ENCODE measurements around the gene AQR.

The AQR gene

DNA sequence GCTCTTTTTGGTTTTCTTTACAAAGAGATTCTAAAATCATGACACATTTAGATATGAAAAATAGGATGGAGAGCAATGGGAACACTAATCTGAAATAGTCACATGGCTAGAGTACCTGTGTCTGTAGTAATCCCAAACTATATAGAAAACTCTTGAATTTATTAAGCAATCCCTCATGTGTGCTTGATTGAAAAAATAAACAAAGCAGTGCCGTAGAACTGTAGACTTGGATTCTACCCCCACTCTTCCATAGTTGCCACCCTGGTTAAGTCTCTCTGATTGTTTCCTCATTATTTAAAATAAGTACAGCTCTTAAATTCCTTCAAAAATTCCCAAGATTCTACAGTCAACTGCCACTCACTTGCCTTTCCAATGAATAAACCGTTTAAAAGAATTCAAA, 115.3 kb downstream of the AQR start:
- no peaks in the 10 kb centered on the region for H3K9me3 ChIP-seq (ENCODE audit: control insufficient read depth, low read length)
- no peak overlapping the region for H4K91ac ChIP-seq (ENCODE audit: low read length)
- H2AK5ac ChIP-seq (ENCODE audit: low read length, severe bottlenecking), result no peak overlapping the region
- H3K18ac ChIP-seq (ENCODE audit: low read depth in 1 of 2, low read length in 2 of 2), result no peak overlapping the region
- no peaks in the 10 kb centered on the region for H3K4me1 ChIP-seq (ENCODE audit: control insufficient read depth, insufficient read depth, low read depth, low read length)
- H2BK5ac ChIP-seq (ENCODE audit: low read depth, low read length, poor library complexity, severe bottlenecking), result no peak overlapping the region
- H2AFZ ChIP-seq (ENCODE audit: low read depth, low read length), result no peak overlapping the region
- H3K23ac ChIP-seq (ENCODE audit: low read length in 2 of 2), result no peak overlapping the region
- no peak overlapping the region for H3K4me3 ChIP-seq (ENCODE audit: insufficient read depth in 1 of 2, low read depth in 1 of 2, low read length in 2 of 2)
- no peak overlapping the region for H2BK12ac ChIP-seq (ENCODE audit: low read length in 2 of 2)
- H3K9ac ChIP-seq (ENCODE audit: low read length), result no peak overlapping the region
- H3K4ac ChIP-seq (ENCODE audit: low read depth in 1 of 2, low read length in 2 of 2), result no peak overlapping the region
- no peak overlapping the region for H3K4me2 ChIP-seq (ENCODE audit: low read length, poor library complexity, severe bottlenecking)
- no peak overlapping the region for H2BK15ac ChIP-seq (ENCODE audit: low read depth, poor library complexity, severe bottlenecking)
- H3K79me1 ChIP-seq (replicated peaks; ENCODE audit: low read length, poor library complexity, severe bottlenecking), result peaks cover 4% of the 10 kb centered on the region
- DNase-seq, result no peak
- peaks cover 19 to 37% of the 10 kb centered on the region in 2 experiments for H3K36me3 ChIP-seq (ENCODE audit: control insufficient read depth in 1 of 2, insufficient read depth in 2 of 2, low read depth in 1 of 2, low read length in 2 of 2)
- H3K27me3 ChIP-seq (ENCODE audit: control insufficient read depth in 1 of 2, insufficient read depth in 1 of 2, low read length in 2 of 2), result no peaks in the 10 kb centered on the region
- no peak overlapping the region for H4K8ac ChIP-seq (ENCODE audit: low read length)
- H3K14ac ChIP-seq (ENCODE audit: low read length in 2 of 2), result no peak overlapping the region
- H3K27ac ChIP-seq (ENCODE audit: low read length, poor library complexity, severe bottlenecking), result no peak overlapping the region
- no peak overlapping the region for H2BK120ac ChIP-seq (ENCODE audit: low read depth, low read length)
- 88% methylated on average over 2 of the region's 2 CpGs for WGBS

DNA sequence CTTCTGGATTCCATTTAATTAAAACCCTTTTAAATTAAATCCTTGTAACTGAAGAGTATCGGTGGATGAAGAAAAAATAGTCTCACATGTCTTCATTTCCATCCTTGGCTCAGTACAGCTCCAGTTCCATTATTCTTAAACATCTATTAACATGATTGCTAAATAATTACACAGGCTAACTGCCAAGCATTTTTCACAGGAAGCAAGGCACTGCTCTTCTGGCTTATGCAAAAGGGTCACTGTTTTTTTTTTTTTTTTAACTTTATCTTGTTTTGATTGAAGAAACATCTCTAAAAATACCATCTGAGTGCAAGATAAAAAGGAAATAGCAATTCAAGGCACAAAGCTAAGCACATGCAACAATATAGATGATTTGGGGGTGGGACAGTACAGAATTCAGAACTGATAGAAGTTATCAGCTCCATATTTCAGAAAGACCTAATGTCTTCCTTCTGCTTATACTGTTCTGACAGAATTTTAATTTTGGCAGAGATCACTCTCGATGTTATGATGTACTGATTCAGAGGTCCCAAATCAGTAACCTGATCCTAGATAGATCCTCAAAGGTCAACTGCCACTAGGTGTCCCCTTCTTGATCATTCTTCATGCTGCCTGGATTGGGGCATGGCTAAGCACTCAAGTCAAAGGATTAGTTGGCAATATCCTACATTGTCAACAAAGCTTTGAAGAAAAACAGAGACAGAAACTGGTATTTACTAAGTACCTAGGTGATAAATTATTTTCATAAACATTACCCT, 116.4 kb downstream of the AQR start:
- no peak overlapping the region for H2BK12ac ChIP-seq (ENCODE audit: low read length in 2 of 2)
- no peaks in the 10 kb centered on the region for H3K9me3 ChIP-seq (ENCODE audit: control insufficient read depth, low read length)
- peaks cover 19 to 31% of the 10 kb centered on the region in 2 experiments for H3K36me3 ChIP-seq (ENCODE audit: control insufficient read depth in 1 of 2, insufficient read depth in 2 of 2, low read depth in 1 of 2, low read length in 2 of 2)
- no peak overlapping the region for H4K91ac ChIP-seq (ENCODE audit: low read length)
- 99% methylated on average over 2 of the region's 2 CpGs for WGBS
- no peak overlapping the region for H2BK120ac ChIP-seq (ENCODE audit: low read depth, low read length)
- no peak overlapping the region for H2AK5ac ChIP-seq (ENCODE audit: low read length, severe bottlenecking)
- peak; percentile 3 for DNase-seq
- H2BK15ac ChIP-seq (ENCODE audit: low read depth, poor library complexity, severe bottlenecking), result no peak overlapping the region
- H3K27ac ChIP-seq (ENCODE audit: low read length, poor library complexity, severe bottlenecking), result no peak overlapping the region
- no peak overlapping the region for H2BK5ac ChIP-seq (ENCODE audit: low read depth, low read length, poor library complexity, severe bottlenecking)
- no peak overlapping the region for H3K23ac ChIP-seq (ENCODE audit: low read length in 2 of 2)
- no peak overlapping the region for H3K14ac ChIP-seq (ENCODE audit: low read length in 2 of 2)
- H3K4ac ChIP-seq (ENCODE audit: low read depth in 1 of 2, low read length in 2 of 2), result no peak overlapping the region
- H3K27me3 ChIP-seq (ENCODE audit: control insufficient read depth in 1 of 2, insufficient read depth in 1 of 2, low read length in 2 of 2), result no peaks in the 10 kb centered on the region
- no peaks in the 10 kb centered on the region for H3K4me1 ChIP-seq (ENCODE audit: control insufficient read depth, insufficient read depth, low read depth, low read length)
- H3K9ac ChIP-seq (ENCODE audit: low read length), result no peak overlapping the region
- no peak overlapping the region for H4K8ac ChIP-seq (ENCODE audit: low read length)
- H3K79me1 ChIP-seq (replicated peaks; ENCODE audit: low read length, poor library complexity, severe bottlenecking), result peaks cover 4% of the 10 kb centered on the region
- H2AFZ ChIP-seq (ENCODE audit: low read depth, low read length), result no peak overlapping the region
- no peak overlapping the region for H3K4me3 ChIP-seq (ENCODE audit: insufficient read depth in 1 of 2, low read depth in 1 of 2, low read length in 2 of 2)
- H3K18ac ChIP-seq (ENCODE audit: low read depth in 1 of 2, low read length in 2 of 2), result no peak overlapping the region
- no peak overlapping the region for H3K4me2 ChIP-seq (ENCODE audit: low read length, poor library complexity, severe bottlenecking)

DNA sequence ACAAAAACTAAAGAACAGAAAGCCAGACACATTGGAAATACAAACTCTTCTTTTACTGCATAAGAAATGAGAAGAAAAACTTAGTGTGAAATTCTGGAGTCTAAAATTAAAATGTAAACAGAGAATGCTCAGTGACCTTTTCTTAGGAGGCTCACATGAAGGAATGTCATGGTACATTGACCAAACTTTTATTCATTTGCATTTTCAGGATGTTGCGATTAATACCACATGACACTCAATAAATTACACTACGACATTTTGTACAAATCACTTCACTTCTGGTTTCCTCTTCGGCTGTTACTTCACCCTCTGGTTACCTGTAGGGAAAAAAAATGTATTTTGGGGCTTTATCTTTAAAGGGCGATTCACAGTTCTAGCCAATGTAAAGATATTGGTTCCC, 117.8 kb downstream of the AQR start:
- Histone ChIP-seq H3K36me3 (ENCODE audit: control insufficient read depth in 1 of 2, insufficient read depth in 2 of 2, low read depth in 1 of 2, low read length in 2 of 2) (peaks cover 11 to 21% of the 10 kb centered on the region in 2 experiments), H3K14ac (ENCODE audit: low read length in 2 of 2) (no peak overlapping the region), H2AK5ac (ENCODE audit: low read length, severe bottlenecking) (no peak overlapping the region), H3K4me2 (ENCODE audit: low read length, poor library complexity, severe bottlenecking) (no peak overlapping the region), H2AFZ (ENCODE audit: low read depth, low read length) (no peak overlapping the region), H2BK12ac (ENCODE audit: low read length in 2 of 2) (no peak overlapping the region), H4K8ac (ENCODE audit: low read length) (no peak overlapping the region), H3K9ac (ENCODE audit: low read length) (no peak overlapping the region), H3K27me3 (ENCODE audit: control insufficient read depth in 1 of 2, insufficient read depth in 1 of 2, low read length in 2 of 2) (no peaks in the 10 kb centered on the region), H3K9me3 (ENCODE audit: control insufficient read depth, low read length) (no peaks in the 10 kb centered on the region), H3K18ac (ENCODE audit: low read depth in 1 of 2, low read length in 2 of 2) (no peak overlapping the region), H3K4me3 (ENCODE audit: insufficient read depth in 1 of 2, low read depth in 1 of 2, low read length in 2 of 2) (no peak overlapping the region), H3K4me1 (ENCODE audit: control insufficient read depth, insufficient read depth, low read depth, low read length) (no peaks in the 10 kb centered on the region), H2BK5ac (ENCODE audit: low read depth, low read length, poor library complexity, severe bottlenecking) (no peak overlapping the region), H2BK15ac (ENCODE audit: low read depth, poor library complexity, severe bottlenecking) (no peak overlapping the region), H3K23ac (ENCODE audit: low read length in 2 of 2) (no peak overlapping the region), H3K79me1 (replicated peaks; ENCODE audit: low read length, poor library complexity, severe bottlenecking) (peaks cover 2% of the 10 kb centered on the region), H3K4ac (ENCODE audit: low read depth in 1 of 2, low read length in 2 of 2) (no peak overlapping the region), H3K27ac (ENCODE audit: low read length, poor library complexity, severe bottlenecking) (no peak overlapping the region), H4K91ac (ENCODE audit: low read length) (no peak overlapping the region), H2BK120ac (ENCODE audit: low read depth, low read length) (no peak overlapping the region)
- DNase-seq, result no peak
- WGBS, result 100% methylated on average over 3 of the region's 4 CpGs

DNA sequence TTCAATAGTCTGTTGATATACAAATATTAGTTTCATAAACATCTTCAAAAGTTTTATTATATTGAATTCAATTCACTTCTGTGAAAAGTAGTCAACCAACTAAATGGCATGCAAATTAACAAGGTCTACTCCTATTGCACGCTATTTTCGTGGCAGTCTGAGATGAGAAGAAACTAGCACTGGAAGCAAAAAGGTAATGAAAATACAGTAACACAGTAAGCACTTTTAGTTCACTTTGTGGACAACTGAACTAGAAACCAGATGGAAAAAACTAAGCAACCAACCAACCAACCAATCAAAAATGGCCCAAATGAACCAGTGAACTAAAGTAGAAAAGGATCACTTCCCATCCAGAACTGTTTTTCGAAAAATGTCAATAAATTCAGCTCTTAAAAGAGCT, 118.5 kb downstream of the AQR start:
- DNase-seq, result no peak
- H3K4me2 ChIP-seq (ENCODE audit: low read length, poor library complexity, severe bottlenecking), result no peak overlapping the region
- H3K18ac ChIP-seq (ENCODE audit: low read depth in 1 of 2, low read length in 2 of 2), result no peak overlapping the region
- H3K14ac ChIP-seq (ENCODE audit: low read length in 2 of 2), result no peak overlapping the region
- no peak overlapping the region for H3K9ac ChIP-seq (ENCODE audit: low read length)
- H2AK5ac ChIP-seq (ENCODE audit: low read length, severe bottlenecking), result no peak overlapping the region
- H3K79me1 ChIP-seq (replicated peaks; ENCODE audit: low read length, poor library complexity, severe bottlenecking), result no peaks in the 10 kb centered on the region
- H3K27ac ChIP-seq (ENCODE audit: low read length, poor library complexity, severe bottlenecking), result no peak overlapping the region
- H3K4ac ChIP-seq (ENCODE audit: low read depth in 1 of 2, low read length in 2 of 2), result no peak overlapping the region
- peaks cover 8 to 14% of the 10 kb centered on the region in 2 experiments for H3K36me3 ChIP-seq (ENCODE audit: control insufficient read depth in 1 of 2, insufficient read depth in 2 of 2, low read depth in 1 of 2, low read length in 2 of 2)
- WGBS, result 94% methylated on average over 3 of the region's 3 CpGs
- H3K9me3 ChIP-seq (ENCODE audit: control insufficient read depth, low read length), result no peaks in the 10 kb centered on the region
- no peak overlapping the region for H3K23ac ChIP-seq (ENCODE audit: low read length in 2 of 2)
- H2BK12ac ChIP-seq (ENCODE audit: low read length in 2 of 2), result no peak overlapping the region
- H3K27me3 ChIP-seq (ENCODE audit: control insufficient read depth in 1 of 2, insufficient read depth in 1 of 2, low read length in 2 of 2), result no peaks in the 10 kb centered on the region
- no peak overlapping the region for H3K4me3 ChIP-seq (ENCODE audit: insufficient read depth in 1 of 2, low read depth in 1 of 2, low read length in 2 of 2)
- H2BK120ac ChIP-seq (ENCODE audit: low read depth, low read length), result no peak overlapping the region
- H4K8ac ChIP-seq (ENCODE audit: low read length), result no peak overlapping the region
- no peak overlapping the region for H4K91ac ChIP-seq (ENCODE audit: low read length)
- H2BK5ac ChIP-seq (ENCODE audit: low read depth, low read length, poor library complexity, severe bottlenecking), result no peak overlapping the region
- no peaks in the 10 kb centered on the region for H3K4me1 ChIP-seq (ENCODE audit: control insufficient read depth, insufficient read depth, low read depth, low read length)
- H2BK15ac ChIP-seq (ENCODE audit: low read depth, poor library complexity, severe bottlenecking), result no peak overlapping the region
- H2AFZ ChIP-seq (ENCODE audit: low read depth, low read length), result no peak overlapping the region
